Activated gamma-delta T cell treated with Interleukin-2 at 50 U/mL for 16 hours (primary cell): ENCODE results near the gene ITGB2.
"Not testable (repeated sequence)": the region's sequence is repeated elsewhere in the genome, so short reads cannot be mapped to it uniquely, and the experiment has no call there.

Source experiments
- DNase-seq: peaks from one replicate; pipeline ENCODE4 v3.0.0-alpha.2; 2020

The ITGB2 gene

DNA sequence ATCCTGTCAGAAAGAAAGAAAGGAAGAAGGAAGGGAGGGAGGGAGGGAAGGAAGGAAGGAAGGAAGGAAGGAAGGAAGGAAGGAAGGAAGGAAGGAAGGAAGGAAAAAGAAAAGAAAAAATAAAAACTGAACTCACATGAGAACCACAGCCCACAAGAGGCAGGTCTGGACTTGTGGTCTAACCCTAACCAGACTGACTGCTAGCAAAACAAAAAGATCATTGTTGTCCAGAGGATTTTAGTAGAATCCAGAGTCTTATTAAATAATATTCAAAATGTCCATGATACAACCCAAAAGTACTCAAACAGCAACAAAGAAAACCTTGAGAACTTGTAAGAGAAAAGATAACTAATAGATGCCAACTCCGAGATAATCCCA is 4.7 kb upstream of the ITGB2 start:
- DNase-seq: no peak

DNA sequence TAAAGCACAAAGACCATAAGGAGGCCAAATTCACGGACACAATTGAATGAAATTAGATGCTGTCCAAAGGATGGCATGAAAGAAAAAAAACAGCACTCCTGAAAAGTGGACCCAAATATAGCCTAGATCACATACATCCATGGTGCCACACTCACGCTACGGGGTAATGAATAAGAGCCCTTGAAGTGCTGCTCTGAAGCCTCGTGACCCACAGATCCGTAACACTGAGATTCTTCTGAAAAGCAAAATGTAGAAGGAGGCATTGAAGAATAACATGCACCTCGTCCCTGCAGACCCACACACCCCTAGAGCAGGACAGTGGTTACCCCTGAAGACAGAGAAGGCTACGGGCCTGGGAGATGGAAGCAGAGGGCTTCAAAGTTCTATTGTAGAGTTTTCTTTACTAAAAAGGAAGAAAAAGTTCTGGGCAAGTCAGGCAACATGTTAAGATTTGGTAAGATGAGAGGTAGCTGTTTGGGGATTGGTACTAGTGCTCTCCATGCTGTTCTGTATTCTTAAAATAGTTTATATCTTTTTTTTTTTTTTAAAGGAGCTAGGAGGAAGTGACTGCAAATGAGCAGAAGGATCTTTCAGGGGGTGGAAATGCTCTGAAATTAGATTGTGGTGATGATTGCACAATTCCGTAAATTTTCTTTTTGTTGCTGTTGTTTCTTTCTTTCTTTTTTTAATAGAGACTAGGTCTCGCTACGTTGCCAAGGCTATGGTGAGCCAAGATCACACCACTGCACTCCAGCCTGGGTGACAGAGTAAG is 4.1 kb upstream of the ITGB2 start:
- no peak for DNase-seq

GRCh38 chr21:44923480-44924084 is 2.9 kb upstream of the ITGB2 start:
- DNase-seq: no peak

- DNase-seq: no peak
Observed at GRCh38 chr21:44921928-44922327, 1.2 kb upstream of the ITGB2 start.

DNA sequence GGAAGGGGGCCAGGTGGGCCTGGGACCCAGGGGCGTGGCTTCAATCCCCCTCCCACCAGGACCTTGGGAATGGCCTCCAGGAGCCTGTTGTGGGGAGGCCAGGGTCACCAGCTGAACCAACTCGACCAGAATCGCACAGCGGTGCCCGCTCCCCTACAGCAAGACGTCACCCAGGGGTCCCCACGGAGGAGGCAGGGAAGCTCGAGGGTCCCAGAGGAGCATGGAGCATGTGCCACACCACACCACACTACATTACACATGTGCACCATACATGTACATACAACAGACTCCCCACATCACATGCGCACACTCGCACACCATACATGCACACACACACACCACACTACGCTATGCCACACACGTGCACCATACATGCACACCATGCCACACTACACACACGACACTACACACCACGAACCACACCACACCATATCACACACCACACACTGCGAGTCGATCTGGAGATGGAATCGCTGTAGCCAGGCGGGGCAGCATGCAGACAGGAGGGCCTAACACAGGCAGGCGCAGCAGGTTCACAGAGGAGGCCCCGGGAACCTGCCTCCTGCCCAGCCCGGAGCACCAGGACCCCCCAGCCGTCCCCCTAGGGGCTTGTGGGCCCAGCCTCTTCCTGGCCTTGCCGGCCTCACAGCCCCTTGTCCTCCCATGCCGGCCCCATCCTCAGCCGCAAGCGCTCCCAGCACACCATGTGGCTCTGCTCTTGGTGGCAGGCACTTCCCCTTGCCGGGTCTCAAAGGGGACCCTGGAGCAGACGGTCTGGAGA is 596 bp downstream of the ITGB2 start:
- DNase-seq: no peak

GRCh38 chr21:44919111-44919912 is 1.4 kb downstream of the ITGB2 start:
- DNase-seq: no peak

GRCh38 chr21:44918581-44919033 is 2.1 kb downstream of the ITGB2 start:
- DNase-seq: no peak

DNA sequence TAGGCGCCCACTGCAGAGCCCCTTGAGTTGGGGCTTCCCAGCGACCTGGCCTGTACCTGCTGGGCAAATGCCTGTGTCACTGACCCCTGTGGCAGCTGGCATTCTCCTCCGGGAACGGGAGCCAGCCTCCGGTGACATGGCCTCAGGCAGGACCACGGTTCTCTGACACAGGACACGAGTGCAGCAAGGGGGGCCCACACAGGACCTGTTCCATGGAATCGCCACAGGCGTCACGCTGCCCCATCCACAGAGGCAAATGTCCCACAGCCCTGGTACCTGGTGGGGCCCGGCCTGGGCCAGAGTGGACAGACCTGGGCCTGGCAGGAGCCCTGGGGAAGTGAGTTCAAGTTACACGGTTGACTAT is 2.6 kb downstream of the ITGB2 start:
- DNase-seq: no peak

DNA sequence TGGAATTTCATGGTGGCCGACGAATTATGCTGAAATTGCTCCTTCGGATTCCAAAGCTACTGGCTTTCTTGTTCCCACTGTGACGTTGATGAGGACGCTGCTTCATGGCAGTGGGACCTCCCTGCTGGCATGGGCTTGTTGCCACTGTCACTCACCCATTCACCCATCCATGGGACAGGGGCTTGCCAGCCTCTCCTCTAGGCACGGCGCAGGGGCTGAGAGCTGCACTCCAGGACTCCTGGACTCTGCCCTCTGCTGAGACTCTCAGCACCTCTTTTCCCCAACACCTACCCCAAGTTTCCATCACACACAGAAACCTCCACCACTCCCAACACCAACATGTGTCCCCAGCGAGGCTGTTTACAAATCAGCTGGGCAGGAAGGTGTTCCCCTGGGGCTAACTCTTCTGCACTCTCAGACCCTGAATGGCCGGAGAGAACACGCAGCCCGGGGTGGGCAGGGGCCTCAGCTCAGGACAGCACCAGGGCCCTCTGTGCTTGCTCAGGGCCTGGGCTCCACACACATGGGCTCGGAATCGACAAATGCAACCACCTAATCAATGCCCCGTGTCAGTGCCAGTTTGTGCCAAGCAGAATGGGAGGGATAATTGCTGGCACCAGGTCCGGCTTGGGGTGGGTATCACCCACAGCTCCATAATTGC is 3.1 kb downstream of the ITGB2 start:
- DNase-seq: no peak

- DNase-seq: no peak
Observed at GRCh38 chr21:44916965-44917364, 3.7 kb downstream of the ITGB2 start.

GRCh38 chr21:44914176-44914874 is 6.4 kb downstream of the ITGB2 start:
- DNase-seq: peak; percentile 74

DNA sequence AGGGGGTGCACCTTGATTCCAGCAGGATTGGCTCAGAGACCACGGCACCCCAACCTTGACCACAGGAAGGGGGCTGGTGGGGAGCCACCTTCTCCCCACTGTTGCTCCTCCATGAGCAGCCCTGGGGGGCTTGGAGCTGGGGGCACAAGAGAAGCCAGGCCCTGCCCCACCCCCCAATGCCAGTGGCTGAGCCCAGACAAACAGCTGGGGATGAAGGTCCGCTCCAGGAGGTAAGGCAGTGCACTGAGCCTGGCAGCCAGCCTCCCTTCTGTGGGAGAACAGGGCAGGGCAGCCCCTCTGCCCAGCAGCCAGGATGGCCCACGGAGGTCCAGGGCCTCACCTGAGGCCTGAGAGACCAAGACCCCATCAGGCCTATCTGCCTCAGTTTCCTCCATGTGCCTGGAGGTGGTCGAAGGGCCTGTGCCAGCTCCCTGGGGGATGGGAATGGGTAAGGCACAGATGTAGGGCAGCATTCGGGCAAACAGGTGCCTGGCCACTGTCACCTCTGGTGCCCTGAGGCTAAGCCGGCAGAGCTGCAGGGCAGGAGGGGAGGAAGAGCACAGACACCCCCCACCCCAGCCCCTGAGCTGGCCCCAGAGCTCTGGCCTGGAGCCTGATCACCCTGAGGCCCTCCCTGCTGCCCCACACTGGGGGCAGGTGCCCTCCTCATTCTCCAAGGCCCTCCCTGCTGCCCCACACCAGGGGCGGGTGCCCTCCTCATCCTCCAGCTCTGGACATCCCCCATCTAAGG is 7.1 kb downstream of the ITGB2 start:
- no peak for DNase-seq

DNA sequence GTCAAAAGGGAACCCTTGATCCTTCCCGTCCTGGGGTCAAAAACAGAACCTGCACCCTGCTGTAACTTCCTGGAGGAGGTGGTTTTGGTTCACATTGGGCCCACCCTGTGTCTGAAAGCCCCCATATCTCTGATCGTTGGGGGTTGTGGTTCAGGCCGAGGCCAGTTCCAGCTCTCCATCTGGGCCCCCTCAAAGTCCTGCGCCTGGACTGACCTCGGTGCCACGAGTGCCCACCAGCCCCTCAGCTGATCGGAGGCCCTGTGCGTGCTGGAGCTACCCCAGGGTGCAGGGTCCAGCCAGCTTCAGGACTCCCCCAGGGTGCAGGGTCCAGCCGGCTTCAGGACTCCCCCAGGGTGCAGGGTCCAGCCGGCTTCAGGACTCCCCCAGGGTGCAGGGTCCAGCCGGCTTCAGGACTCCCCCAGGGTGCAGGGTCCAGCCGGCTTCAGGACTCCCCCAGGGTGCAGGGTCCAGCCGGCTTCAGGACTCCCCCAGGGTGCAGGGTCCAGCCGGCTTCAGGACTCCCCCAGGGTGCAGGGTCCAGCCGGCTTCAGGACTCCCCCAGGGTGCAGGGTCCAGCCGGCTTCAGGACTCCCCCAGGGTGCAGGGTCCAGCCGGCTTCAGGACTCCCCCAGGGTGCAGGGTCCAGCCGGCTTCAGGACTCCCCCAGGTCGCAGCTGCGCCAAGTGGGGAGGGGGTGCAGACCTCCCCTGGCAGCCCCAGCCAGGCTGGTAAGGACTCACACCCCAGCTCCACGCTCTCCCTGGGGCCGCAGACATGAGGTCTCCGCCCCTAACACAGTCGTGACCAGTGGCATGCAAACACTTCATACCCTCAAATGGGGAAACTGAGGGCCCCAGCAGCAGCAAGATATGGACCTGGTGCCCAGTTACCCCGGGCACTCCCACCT is 7.9 kb downstream of the ITGB2 start:
- not testable (repeated sequence) for DNase-seq

DNA sequence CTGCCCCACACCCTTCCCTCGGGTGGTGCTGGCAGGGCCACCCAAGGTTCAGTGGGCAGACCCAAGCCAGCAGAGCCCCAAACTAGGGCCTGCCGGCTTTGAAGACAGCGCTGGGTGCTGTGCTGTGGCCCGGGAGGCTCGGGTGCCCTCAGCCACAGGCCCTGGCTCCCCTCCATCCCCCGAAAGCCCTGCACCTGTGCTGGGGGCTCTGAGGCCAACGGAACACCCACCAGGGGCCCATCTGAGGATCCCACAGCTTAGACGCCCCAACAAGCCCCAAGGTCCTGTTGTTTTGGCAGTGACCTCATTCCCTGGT is 8.6 kb downstream of the ITGB2 start:
- DNase-seq: no peak

DNA sequence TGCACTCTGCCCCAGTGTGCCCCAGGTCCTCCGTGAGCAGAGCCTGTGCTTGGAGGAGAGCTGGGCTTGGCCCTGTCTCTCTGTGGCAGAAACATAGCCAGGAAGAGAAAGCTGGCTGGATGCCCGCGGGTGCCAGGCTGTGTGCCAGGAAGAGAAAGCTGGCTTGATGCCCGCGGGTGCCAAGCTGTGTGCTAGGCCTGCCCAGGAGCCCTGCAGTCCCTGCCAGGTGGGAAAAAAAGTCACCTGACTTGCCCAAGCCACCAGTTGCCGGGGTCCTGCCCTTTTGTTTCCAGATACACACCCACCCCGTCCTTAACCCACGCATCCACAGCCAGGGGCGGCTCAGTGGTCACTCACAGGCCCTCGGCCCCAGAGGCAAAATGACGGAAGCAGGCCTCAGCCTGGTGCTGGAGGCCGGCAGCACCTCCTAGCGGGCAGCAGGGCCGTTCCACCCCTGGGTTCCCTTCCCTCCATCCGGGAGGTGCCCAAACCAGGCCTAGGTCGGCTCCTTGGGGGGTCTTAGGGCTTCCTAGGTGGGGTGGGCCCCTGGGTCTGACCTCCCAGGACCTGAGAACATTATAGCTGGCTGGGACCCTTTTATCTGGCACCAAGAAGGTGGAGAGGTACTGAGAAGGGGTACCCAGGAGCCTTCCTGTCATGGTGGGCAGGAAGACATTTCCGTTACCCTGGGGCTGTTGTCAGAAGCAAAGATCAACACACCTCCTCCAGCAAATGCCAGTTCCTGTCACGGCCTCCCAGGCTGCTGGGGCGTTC is 9.1 kb downstream of the ITGB2 start:
- peak; percentile 66 for DNase-seq

DNA sequence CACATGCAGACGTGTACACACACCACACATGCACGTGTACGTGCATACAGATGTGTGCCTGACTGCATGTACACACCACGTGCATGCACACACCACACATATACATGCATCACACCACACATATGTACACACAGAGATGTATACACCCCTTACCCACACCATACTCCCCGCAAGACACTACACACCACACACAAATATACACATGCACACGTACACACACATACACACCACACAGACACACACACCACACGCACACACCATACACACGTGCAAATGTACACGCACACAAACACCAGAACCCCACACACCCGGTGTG is 9.7 kb downstream of the ITGB2 start:
- DNase-seq: no peak

DNA sequence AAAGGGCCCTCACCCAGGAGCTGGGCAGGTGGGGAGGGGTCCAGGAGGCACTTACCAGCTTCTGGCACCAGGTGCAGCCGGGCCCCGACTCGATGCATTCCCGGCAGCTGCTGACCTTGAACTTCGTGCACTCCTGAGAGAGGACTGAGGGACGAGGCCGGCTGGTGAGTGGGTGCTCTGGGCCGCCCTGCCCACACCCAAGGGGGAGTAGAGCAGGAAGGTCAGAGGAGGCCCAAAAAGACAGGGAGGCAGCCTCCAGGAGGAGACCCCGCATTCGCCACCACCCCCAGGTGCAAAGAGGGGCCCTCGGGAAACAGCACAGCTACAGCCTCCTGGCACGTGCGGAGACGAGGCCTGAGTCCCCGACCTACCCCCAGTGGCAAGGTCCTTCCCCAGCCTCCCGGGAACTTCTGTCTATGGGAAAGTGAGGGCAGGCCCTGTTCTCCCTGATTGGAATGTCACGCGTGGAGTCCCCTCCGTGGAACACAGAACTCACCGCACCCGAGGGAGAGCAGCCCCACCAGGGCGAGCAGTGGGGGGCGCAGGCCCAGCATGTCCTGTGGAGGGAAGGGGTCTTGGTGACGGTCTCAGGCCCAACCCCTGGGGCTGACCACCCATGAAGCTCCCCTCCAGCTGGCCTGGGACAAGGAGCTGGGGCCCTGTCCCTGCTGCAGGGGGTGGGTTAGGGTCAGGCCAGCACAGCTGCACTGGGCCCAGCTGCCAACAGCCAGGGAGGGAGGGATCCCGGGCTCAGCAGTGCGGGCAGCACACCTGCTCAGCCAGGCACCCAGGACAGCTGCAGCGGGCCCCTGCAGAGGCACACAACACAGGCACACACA is 10.3 kb downstream of the ITGB2 start:
- DNase-seq: no peak

DNA sequence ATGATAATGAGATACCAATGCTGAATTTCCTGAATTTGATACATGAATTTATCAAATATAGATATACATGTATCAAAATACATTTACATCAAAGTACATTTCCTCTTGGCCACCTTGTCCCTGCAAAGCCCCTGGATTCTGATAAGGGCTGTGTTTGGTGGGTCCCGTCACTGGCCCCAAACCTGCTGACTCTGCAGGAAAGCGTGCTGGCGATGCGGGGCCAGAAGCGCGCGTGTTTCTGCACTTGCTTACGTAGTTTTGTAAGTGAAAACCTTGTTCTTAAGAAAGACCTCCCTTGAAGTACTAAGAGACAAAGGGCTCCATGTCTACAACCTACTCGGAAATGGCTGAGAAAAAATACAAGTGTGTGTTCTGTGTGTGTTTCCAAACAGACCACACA is 11.0 kb downstream of the ITGB2 start:
- no peak for DNase-seq

DNA sequence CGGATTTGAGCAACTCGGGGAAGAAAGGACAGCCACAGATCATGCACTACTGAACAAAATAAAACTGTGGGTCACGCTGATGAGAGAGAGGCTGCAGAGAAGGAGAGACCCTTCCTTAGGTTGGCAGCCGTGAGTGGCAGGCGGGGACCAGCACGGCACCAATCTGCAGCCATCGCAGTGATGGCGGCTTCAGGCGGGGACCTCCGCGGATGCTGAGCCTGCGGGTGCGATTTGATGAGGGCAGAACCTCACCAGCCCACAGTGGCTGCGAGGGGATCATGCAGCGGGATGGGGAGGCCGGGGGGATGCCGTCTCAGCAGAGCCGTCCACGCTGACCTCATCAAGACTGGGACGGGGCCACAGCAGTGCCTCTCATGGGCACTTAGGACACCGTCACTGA is 11.8 kb downstream of the ITGB2 start:
- no peak for DNase-seq
